Osteocyte (in vitro differentiated cells): ENCODE data around the gene PABPN1L. TPM values are rescaled to one million over a fixed set of nuclear protein-coding genes. Genes with fewer than 3 reads are reported as not detected.

Experiments
- DNase-seq: peaks from one replicate; pipeline ENCODE4 v3.0.0; 2021; ENCODE audit warnings: mixed read lengths; ENCODE audit not compliant: unreplicated experiment; ENCODE audit errors: extremely low spot score
- H3K27ac Mint-ChIP-seq: one replicate; pipeline ENCODE4 v1.8.0; 2021; ENCODE audit warnings: mild to moderate bottlenecking, mixed read lengths; ENCODE audit not compliant: unreplicated experiment
- H3K27me3 Mint-ChIP-seq: one replicate; pipeline ENCODE4 v1.8.0; 2021; ENCODE audit warnings: mixed read lengths; ENCODE audit not compliant: unreplicated experiment
- H3K36me3 Mint-ChIP-seq: one replicate; pipeline ENCODE4 v1.8.0; 2021; ENCODE audit warnings: mixed read lengths; ENCODE audit not compliant: unreplicated experiment
- H3K4me1 Mint-ChIP-seq: one replicate; pipeline ENCODE4 v1.8.0; 2021; ENCODE audit warnings: mixed read lengths; ENCODE audit not compliant: unreplicated experiment
- H3K4me3 Mint-ChIP-seq: one replicate; pipeline ENCODE4 v1.8.0; 2021; ENCODE audit warnings: mild to moderate bottlenecking, moderate library complexity, mixed read lengths; ENCODE audit not compliant: unreplicated experiment
- H3K9me3 Mint-ChIP-seq: one replicate; pipeline ENCODE4 v1.8.0; 2021; ENCODE audit warnings: mixed read lengths; ENCODE audit not compliant: unreplicated experiment
- CTCF ChIP-seq: fragments of 200-600 bp; sonication (generic); IDR thresholded peaks from 2 replicates; pipeline ENCODE4 v1.5.0; 2021; ENCODE audit warnings: antibody characterized with exemption, mild to moderate bottlenecking, moderate library complexity
- total RNA-seq: library from RNA; stranded (reverse); gene quantifications from 2 replicates; pipeline ENCODE4 v1.2.1, GENCODE V29; 2021

The PABPN1L gene
- total RNA-seq, 1 donor from 2014 or later, result not detected

- Mint-ChIP-seq H3K36me3 (no peaks in the 10 kb centered on the region), H3K27ac (no peak overlapping the region), H3K4me3 (no peak overlapping the region), H3K4me1 (peaks cover 2% of the 10 kb centered on the region), H3K9me3 (no peaks in the 10 kb centered on the region), H3K27me3 (peaks cover 5% of the 10 kb centered on the region)
- no peak for DNase-seq
- TF ChIP-seq CTCF, result no peak
Observed at GRCh38 chr16:88886845-88887521, 20.5 kb upstream of the PABPN1L start.

- Mint-ChIP-seq H3K27ac (no peak overlapping the region), H3K27me3 (peaks cover 5% of the 10 kb centered on the region), H3K4me1 (peaks cover 2% of the 10 kb centered on the region), H3K4me3 (no peak overlapping the region), H3K9me3 (no peaks in the 10 kb centered on the region), H3K36me3 (no peaks in the 10 kb centered on the region)
- TF ChIP-seq CTCF, result no peak
- DNase-seq, result no peak
Observed at GRCh38 chr16:88886420-88886844, 20.0 kb upstream of the PABPN1L start.

- Mint-ChIP-seq H3K9me3 (no peaks in the 10 kb centered on the region), H3K4me3 (no peak overlapping the region), H3K27me3 (peaks cover 2% of the 10 kb centered on the region), H3K36me3 (no peaks in the 10 kb centered on the region), H3K27ac (no peak overlapping the region), H3K4me1 (peaks cover 2% of the 10 kb centered on the region)
- TF ChIP-seq CTCF, result no peak
- no peak for DNase-seq
Observed at GRCh38 chr16:88885693-88886280, 19.3 kb upstream of the PABPN1L start.

GRCh38 chr16:88884569-88885271 is 18.3 kb upstream of the PABPN1L start:
- Mint-ChIP-seq H3K27me3 (peaks cover 8% of the 10 kb centered on the region), H3K9me3 (no peaks in the 10 kb centered on the region), H3K4me1 (peaks cover 2% of the 10 kb centered on the region), H3K27ac (no peak overlapping the region), H3K4me3 (no peak overlapping the region), H3K36me3 (no peaks in the 10 kb centered on the region)
- no peak for DNase-seq
- TF ChIP-seq CTCF, result no peak

GRCh38 chr16:88883946-88884345 is 17.5 kb upstream of the PABPN1L start:
- no peak overlapping the region for H3K4me3 Mint-ChIP-seq
- H3K4me1 Mint-ChIP-seq, result peaks cover 2% of the 10 kb centered on the region
- no peak for TF ChIP-seq CTCF
- H3K27me3 Mint-ChIP-seq, result peaks cover 8% of the 10 kb centered on the region
- no peak for DNase-seq
- no peaks in the 10 kb centered on the region for H3K9me3 Mint-ChIP-seq
- no peaks in the 10 kb centered on the region for H3K36me3 Mint-ChIP-seq
- no peak overlapping the region for H3K27ac Mint-ChIP-seq
